B cell (primary cell): ENCODE measurements around the gene QKI. TPM values are rescaled to one million over a fixed set of nuclear protein-coding genes. Genes with fewer than 3 reads are reported as not detected.

ENCODE experiments used
- ATAC-seq: fragments of 200-7000 bp; cut with Tn5 transposase; one replicate; pipeline ENCODE4 v1.10.0; 2021; ENCODE audit warnings: low read depth, mild to moderate bottlenecking, moderate number of reproducible peaks, moderate library complexity
- CTCF ChIA-PET: fragments of 350-600 bp; sonication (Branson Sonifier 250); formaldehyde crosslinking; loops from one replicate; lab custom pipeline; 2021; ENCODE audit warnings: antibody characterized with exemption, inconsistent platforms; lab: Charles Lee
- POLR2A ChIA-PET: fragments of 350-600 bp; sonication (Branson Sonifier 250); formaldehyde crosslinking; loops from one replicate; lab custom pipeline; 2021; ENCODE audit warnings: antibody characterized with exemption; lab: Charles Lee
- DNase-seq: peaks from one replicate; pipeline ENCODE4 v3.0.0; 2013
- H2AFZ ChIP-seq: 2 replicates; pipeline ENCODE4 v1.6.1; 2012; ENCODE audit warnings: mild to moderate bottlenecking, low read depth, low read length; ENCODE audit not compliant: insufficient read depth, poor library complexity, severe bottlenecking
- H3K27ac ChIP-seq, 2 donors: 1 replicate in 1 of 2; 2 replicates in 1 of 2; pipeline ENCODE4 v1.5.1; 2012 to 2013; ENCODE audit warnings: low read length in 2 of 2, mild to moderate bottlenecking in 2 of 2, moderate library complexity in 1 of 2
- H3K27me3 ChIP-seq, 4 experiments: fragments of 200-600 bp in 1 of 4; sonication (generic) in 1 of 4; replicated peaks in 1 of 4; 1 replicate in 2 of 4; 2 replicates in 2 of 4; pipeline versions ENCODE4 v1.6.1 to v1.7.0; 2013 to 2016; ENCODE audit warnings: low read length in 3 of 4, mild to moderate bottlenecking in 2 of 4, mixed read lengths in 1 of 4, moderate library complexity in 1 of 4; ENCODE audit not compliant: insufficient read depth in 4 of 4, control insufficient read depth in 3 of 4; ENCODE audit errors: control extremely low read depth in 1 of 4
- H3K36me3 ChIP-seq, 2 experiments: replicated peaks in 1 of 2; 1 replicate in 1 of 2; 2 replicates in 1 of 2; pipeline versions ENCODE4 v1.6.1 to v1.7.1; 2013; ENCODE audit warnings: low read length in 1 of 2; ENCODE audit not compliant: insufficient read depth in 2 of 2, control insufficient read depth in 1 of 2; ENCODE audit errors: control extremely low read depth in 1 of 2, extremely low read depth in 1 of 2
- H3K4me1 ChIP-seq, 2 donors: fragments of 200-600 bp in 1 of 2; sonication (generic) in 1 of 2; 1 replicate in 1 of 2; 2 replicates in 1 of 2; pipeline versions ENCODE4 v1.5.1 to v1.6.1; 2013 to 2017; ENCODE audit warnings: low read length in 2 of 2; ENCODE audit not compliant: control insufficient read depth in 2 of 2, insufficient read depth in 2 of 2
- H3K4me2 ChIP-seq: replicated peaks from 2 replicates; pipeline ENCODE3; 2012; ENCODE audit warnings: mild to moderate bottlenecking, low read depth, low read length; ENCODE audit not compliant: poor library complexity, severe bottlenecking
- H3K4me3 ChIP-seq, 5 experiments: fragments of 200-600 bp in 1 of 5; sonication (generic) in 1 of 5; 1 replicate in 3 of 5; 2 replicates in 2 of 5; pipeline versions ENCODE4 v1.5.1 to v1.7.0; 2011 to 2016; ENCODE audit warnings: low read length in 4 of 5, mild to moderate bottlenecking in 4 of 5, low read depth in 2 of 5, control low read depth in 1 of 5, moderate library complexity in 1 of 5; ENCODE audit not compliant: insufficient read depth in 1 of 5; ENCODE audit errors: control extremely low read depth in 1 of 5, extremely low read depth in 1 of 5
- H3K79me2 ChIP-seq: fragments of 200-600 bp; sonication (generic); one replicate; pipeline ENCODE4 v1.6.0; 2016; ENCODE audit warnings: low read length; ENCODE audit not compliant: control insufficient read depth, insufficient read depth
- H3K9ac ChIP-seq: fragments of 200-600 bp; sonication (generic); 2 replicates; pipeline ENCODE4 v1.6.1; 2017; ENCODE audit warnings: mild to moderate bottlenecking, low read length, moderate library complexity
- H3K9me3 ChIP-seq, 3 donors: one replicate each; pipeline versions ENCODE4 v1.6.1 to v1.7.1; 2013; ENCODE audit warnings: low read length in 2 of 3; ENCODE audit not compliant: control insufficient read depth in 2 of 3, insufficient read depth in 1 of 3; ENCODE audit errors: control extremely low read depth in 1 of 3
- H4K20me1 ChIP-seq: 2 replicates; pipeline ENCODE4 v1.6.0; 2012; ENCODE audit warnings: mild to moderate bottlenecking, low read length; ENCODE audit not compliant: insufficient read depth, control insufficient read depth, poor library complexity, severe bottlenecking
- H3K27ac Mint-ChIP-seq: one replicate; pipeline ENCODE4 v1.8.0; 2021; ENCODE audit warnings: mixed read lengths
- H3K27me3 Mint-ChIP-seq: one replicate; pipeline ENCODE4 v1.8.0; 2021; ENCODE audit warnings: mixed read lengths
- H3K4me1 Mint-ChIP-seq: one replicate; pipeline ENCODE4 v1.8.0; 2021; ENCODE audit warnings: mixed read lengths
- H3K4me3 Mint-ChIP-seq: one replicate; pipeline ENCODE4 v1.8.0; 2021; ENCODE audit warnings: mixed read lengths
- H3K9me3 Mint-ChIP-seq: one replicate; pipeline ENCODE4 v1.8.0; 2022; ENCODE audit warnings: mixed read lengths; ENCODE audit not compliant: insufficient read depth
- CTCF ChIP-seq: fragments of 200-600 bp; IDR thresholded peaks from one replicate; pipeline ENCODE4 v1.8.0; 2022; ENCODE audit warnings: antibody characterized with exemption, mild to moderate bottlenecking
- EZH2 ChIP-seq: IDR thresholded peaks from 2 replicates; pipeline ENCODE4 v1.6.1; 2012; ENCODE audit warnings: borderline replicate concordance, low read depth, mild to moderate bottlenecking, moderate library complexity, low read length; ENCODE audit not compliant: insufficient read depth, poor library complexity, severe bottlenecking
- WGBS: methylation state at CpG from one replicate; pipeline ENCODE4 v1.1.5; 2013; ENCODE audit warnings: missing lambda C conversion rate; ENCODE audit not compliant: insufficient coverage; 5-methylcytosine and 5-hydroxymethylcytosine counted together
- intact Hi-C: fragments of 100-400 bp; cut with micrococcal nuclease; formaldehyde crosslinking; loops from one replicate; pipeline ENCODE4 v1.10.0; 2022
- polyA plus RNA-seq: library from polyadenylated mRNA; depleted of rRNA; stranded (reverse); fragments of >200 nt; gene quantifications from 2 replicates; pipeline ENCODE4 v1.2.3, GENCODE V29; 2012
- total RNA-seq, 2 donors: library from RNA; stranded (reverse); fragments of 120-200 nt in 1 of 2; gene quantifications; 1 replicate in 1 of 2; 2 replicates in 1 of 2; pipeline versions ENCODE4 v1.2.3 to v1.2.4, GENCODE V29; 2013 to 2022

QKI gene
- total and polyA plus RNA-seq, 2 donors (not counting 1 experiment from before 2014, with no cell fraction given) = 38.8 to 79.5 TPM

- WGBS = 61% methylated on average over 3 of the region's 9 CpGs
- Histone ChIP-seq H3K4me1 (peaks cover 7 to 9% of the 10 kb centered on the region in 2 donors), H3K4me2 (no peak overlapping the region), H3K27me3 (peaks cover 0 to 14% (median 7%) of the 10 kb centered on the region in 4 experiments), H3K79me2 (no peaks in the 10 kb centered on the region), H4K20me1 (no peaks in the 10 kb centered on the region), H3K9me3 (peaks cover 0 to 3% (median 0%) of the 10 kb centered on the region in 3 donors), H3K36me3 (no peaks in the 10 kb centered on the region), H3K27ac (no peak overlapping the region), H2AFZ (no peak overlapping the region), H3K9ac (no peak overlapping the region), H3K4me3 (no peak overlapping the region)
- H3K27me3 Mint-ChIP-seq = peaks cover 35% of the 10 kb centered on the region
- no peak overlapping the region for H3K4me3 Mint-ChIP-seq
- ChIA-PET POLR2A (no interaction called here), CTCF (interaction anchor here (1.6 kb wide), 1 partner anchor 309 kb away, joined by 3 read pairs; no protein-coding TSS in a partner anchor)
- peaks cover 13% of the 10 kb centered on the region for H3K4me1 Mint-ChIP-seq
- ATAC-seq = no peak
- TF ChIP-seq CTCF = no peak
- no peak for TF ChIP-seq EZH2
- intact Hi-C loops = no loop called here
- no peak overlapping the region for H3K27ac Mint-ChIP-seq
- no peaks in the 10 kb centered on the region for H3K9me3 Mint-ChIP-seq
- no peak for DNase-seq
These were observed 15.7 kb upstream of the QKI start for GRCh38 chr6:163398815-163399214.

GRCh38 chr6:163400509-163400908 lies 14.0 kb upstream of the QKI start:
- ChIA-PET CTCF (interaction anchor here (0.8 to 1.6 kb wide), 3 partner anchors 12 to 308 kb away, joined by 3 to 5 read pairs (median 3); no protein-coding TSS in a partner anchor), POLR2A (no interaction called here)
- Histone ChIP-seq H3K27me3 (peaks cover 0 to 14% (median 7%) of the 10 kb centered on the region in 4 experiments), H4K20me1 (no peaks in the 10 kb centered on the region), H3K4me1 (peaks cover 9 to 10% of the 10 kb centered on the region in 2 donors), H3K79me2 (no peaks in the 10 kb centered on the region), H2AFZ (no peak overlapping the region), H3K9ac (no peak overlapping the region), H3K27ac (no peak overlapping the region), H3K4me3 (no peak overlapping the region), H3K36me3 (no peaks in the 10 kb centered on the region), H3K9me3 (peaks cover 0 to 3% (median 0%) of the 10 kb centered on the region in 3 donors), H3K4me2 (no peak overlapping the region)
- TF ChIP-seq CTCF (no peak), EZH2 (no peak)
- Mint-ChIP-seq H3K9me3 (no peaks in the 10 kb centered on the region), H3K27ac (no peak overlapping the region), H3K27me3 (peaks cover 23% of the 10 kb centered on the region), H3K4me3 (no peak overlapping the region), H3K4me1 (peaks cover 14% of the 10 kb centered on the region)
- ATAC-seq = no peak
- no peak for DNase-seq
- intact Hi-C loops = no loop called here
- no CpG with 5 or more reads among the region's 2 CpGs for WGBS
